GM23338 (cell line): ENCODE measurements around the gene INHA.

Source experiments
- CREB1 ChIP-seq: fragments of 250-450 bp; sonication (Bioruptor Pico); IDR thresholded peaks from 2 replicates; pipeline ENCODE4 v1.5.0; 2020; ENCODE audit warnings: low read depth, mild to moderate bottlenecking, moderate library complexity
- EZH2 ChIP-seq: fragments of 200-600 bp; sonication (generic); IDR thresholded peaks from one replicate; pipeline ENCODE4 v1.8.0; 2017; ENCODE audit warnings: antibody characterized with exemption, mild to moderate bottlenecking, low read depth; ENCODE audit not compliant: unreplicated experiment
- EZH2phosphoT487 ChIP-seq: fragments of 200-600 bp; sonication (generic); IDR thresholded peaks from one replicate; pipeline ENCODE4 v1.8.1; 2018; ENCODE audit warnings: antibody characterized with exemption; ENCODE audit not compliant: unreplicated experiment
- JUNB ChIP-seq: IDR thresholded peaks from one replicate; pipeline ENCODE4 v1.6.1; 2016; ENCODE audit warnings: antibody characterized with exemption; ENCODE audit not compliant: unreplicated experiment
- POLR2AphosphoS5 ChIP-seq: IDR thresholded peaks from 2 replicates; pipeline ENCODE4 v1.6.1; 2016; ENCODE audit warnings: antibody characterized with exemption, low read depth
- ZNF114 ChIP-seq: fragments of 250-450 bp; sonication (Bioruptor Pico); IDR thresholded peaks from 2 replicates; pipeline ENCODE4 v1.5.0; 2020; ENCODE audit warnings: mild to moderate bottlenecking, moderate library complexity
- TF ChIP-seq, protein P1 (sequence below), 2 experiments: fragments of 200-600 bp in 1 of 2; sonication (generic) in 1 of 2; conservative IDR thresholded peaks; 2 replicates each; pipeline versions ENCODE4 v1.5.1 to v1.6.1; 2016 to 2017; ENCODE audit warnings: antibody characterized with exemption in 2 of 2, low read depth in 2 of 2, mild to moderate bottlenecking in 2 of 2, moderate library complexity in 1 of 2
- TF ChIP-seq, protein P2 (sequence below): IDR thresholded peaks from one replicate; pipeline ENCODE4 v1.6.1; 2018; ENCODE audit warnings: antibody characterized with exemption; ENCODE audit not compliant: unreplicated experiment
- TF ChIP-seq, protein P3 (sequence below): IDR thresholded peaks from 2 replicates; pipeline ENCODE4 v1.6.1; 2016; ENCODE audit warnings: antibody characterized with exemption

DNA sequence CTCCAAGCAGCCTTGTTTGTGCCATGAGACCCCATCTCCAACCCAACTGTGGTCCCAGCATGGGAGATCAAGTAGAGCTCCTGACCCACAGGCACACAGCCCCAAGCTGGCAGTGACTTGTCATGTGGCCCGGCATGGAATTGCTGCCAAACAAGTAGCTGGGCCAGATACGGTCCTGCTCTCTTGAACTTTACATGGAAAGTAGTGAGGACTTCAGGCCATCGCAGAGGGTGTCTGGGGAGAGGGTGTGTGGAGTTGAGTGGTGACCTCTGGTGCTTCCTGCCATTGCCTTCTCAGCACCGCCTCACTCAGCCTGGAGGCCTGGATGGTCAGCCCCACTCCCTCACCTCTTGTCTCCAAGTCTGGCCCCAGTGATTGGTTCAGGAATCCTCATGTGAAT is 44.4 kb downstream of the INHA start:
- TF ChIP-seq, protein P1, sequence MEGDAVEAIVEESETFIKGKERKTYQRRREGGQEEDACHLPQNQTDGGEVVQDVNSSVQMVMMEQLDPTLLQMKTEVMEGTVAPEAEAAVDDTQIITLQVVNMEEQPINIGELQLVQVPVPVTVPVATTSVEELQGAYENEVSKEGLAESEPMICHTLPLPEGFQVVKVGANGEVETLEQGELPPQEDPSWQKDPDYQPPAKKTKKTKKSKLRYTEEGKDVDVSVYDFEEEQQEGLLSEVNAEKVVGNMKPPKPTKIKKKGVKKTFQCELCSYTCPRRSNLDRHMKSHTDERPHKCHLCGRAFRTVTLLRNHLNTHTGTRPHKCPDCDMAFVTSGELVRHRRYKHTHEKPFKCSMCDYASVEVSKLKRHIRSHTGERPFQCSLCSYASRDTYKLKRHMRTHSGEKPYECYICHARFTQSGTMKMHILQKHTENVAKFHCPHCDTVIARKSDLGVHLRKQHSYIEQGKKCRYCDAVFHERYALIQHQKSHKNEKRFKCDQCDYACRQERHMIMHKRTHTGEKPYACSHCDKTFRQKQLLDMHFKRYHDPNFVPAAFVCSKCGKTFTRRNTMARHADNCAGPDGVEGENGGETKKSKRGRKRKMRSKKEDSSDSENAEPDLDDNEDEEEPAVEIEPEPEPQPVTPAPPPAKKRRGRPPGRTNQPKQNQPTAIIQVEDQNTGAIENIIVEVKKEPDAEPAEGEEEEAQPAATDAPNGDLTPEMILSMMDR (conservative IDR thresholded peaks at IDR 0.05; ENCODE audit: low read depth in 2 of 2) = no peak
- TF ChIP-seq, protein P2, sequence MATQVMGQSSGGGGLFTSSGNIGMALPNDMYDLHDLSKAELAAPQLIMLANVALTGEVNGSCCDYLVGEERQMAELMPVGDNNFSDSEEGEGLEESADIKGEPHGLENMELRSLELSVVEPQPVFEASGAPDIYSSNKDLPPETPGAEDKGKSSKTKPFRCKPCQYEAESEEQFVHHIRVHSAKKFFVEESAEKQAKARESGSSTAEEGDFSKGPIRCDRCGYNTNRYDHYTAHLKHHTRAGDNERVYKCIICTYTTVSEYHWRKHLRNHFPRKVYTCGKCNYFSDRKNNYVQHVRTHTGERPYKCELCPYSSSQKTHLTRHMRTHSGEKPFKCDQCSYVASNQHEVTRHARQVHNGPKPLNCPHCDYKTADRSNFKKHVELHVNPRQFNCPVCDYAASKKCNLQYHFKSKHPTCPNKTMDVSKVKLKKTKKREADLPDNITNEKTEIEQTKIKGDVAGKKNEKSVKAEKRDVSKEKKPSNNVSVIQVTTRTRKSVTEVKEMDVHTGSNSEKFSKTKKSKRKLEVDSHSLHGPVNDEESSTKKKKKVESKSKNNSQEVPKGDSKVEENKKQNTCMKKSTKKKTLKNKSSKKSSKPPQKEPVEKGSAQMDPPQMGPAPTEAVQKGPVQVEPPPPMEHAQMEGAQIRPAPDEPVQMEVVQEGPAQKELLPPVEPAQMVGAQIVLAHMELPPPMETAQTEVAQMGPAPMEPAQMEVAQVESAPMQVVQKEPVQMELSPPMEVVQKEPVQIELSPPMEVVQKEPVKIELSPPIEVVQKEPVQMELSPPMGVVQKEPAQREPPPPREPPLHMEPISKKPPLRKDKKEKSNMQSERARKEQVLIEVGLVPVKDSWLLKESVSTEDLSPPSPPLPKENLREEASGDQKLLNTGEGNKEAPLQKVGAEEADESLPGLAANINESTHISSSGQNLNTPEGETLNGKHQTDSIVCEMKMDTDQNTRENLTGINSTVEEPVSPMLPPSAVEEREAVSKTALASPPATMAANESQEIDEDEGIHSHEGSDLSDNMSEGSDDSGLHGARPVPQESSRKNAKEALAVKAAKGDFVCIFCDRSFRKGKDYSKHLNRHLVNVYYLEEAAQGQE = no peak
- TF ChIP-seq EZH2 (no peak), POLR2AphosphoS5 (no peak), CREB1 (no peak), EZH2phosphoT487 (no peak), JUNB (no peak), ZNF114 (no peak)
- TF ChIP-seq, protein P3, sequence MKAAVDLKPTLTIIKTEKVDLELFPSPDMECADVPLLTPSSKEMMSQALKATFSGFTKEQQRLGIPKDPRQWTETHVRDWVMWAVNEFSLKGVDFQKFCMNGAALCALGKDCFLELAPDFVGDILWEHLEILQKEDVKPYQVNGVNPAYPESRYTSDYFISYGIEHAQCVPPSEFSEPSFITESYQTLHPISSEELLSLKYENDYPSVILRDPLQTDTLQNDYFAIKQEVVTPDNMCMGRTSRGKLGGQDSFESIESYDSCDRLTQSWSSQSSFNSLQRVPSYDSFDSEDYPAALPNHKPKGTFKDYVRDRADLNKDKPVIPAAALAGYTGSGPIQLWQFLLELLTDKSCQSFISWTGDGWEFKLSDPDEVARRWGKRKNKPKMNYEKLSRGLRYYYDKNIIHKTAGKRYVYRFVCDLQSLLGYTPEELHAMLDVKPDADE = no peak
